ENCODE results near the gene CCDC87. TPM values are rescaled to one million over a fixed set of nuclear protein-coding genes. Genes with fewer than 3 reads are reported as not detected.

CCDC87 gene
- total and polyA plus RNA-seq, 2 of the 8 experiments (the other 6 are each of a cell fraction or from before 2014, with no cell fraction given): 0.32 to 0.99 TPM

GRCh38 chr11:66564984-66565383 is 27.9 kb downstream of the CCDC87 start:
- no peaks in the 10 kb centered on the region for H3K79me1 ChIP-seq (ENCODE audit: low read depth, low read length)
- H3K27me3 ChIP-seq (replicated peaks in 1 of 4; ENCODE audit: control insufficient read depth in 3 of 4, extremely low read depth in 1 of 4, insufficient read depth in 3 of 4, low read length in 3 of 4): no peaks in the 10 kb centered on the region
- H3K79me2 ChIP-seq (ENCODE audit: control insufficient read depth in 1 of 2, insufficient read depth in 2 of 2, low read length in 2 of 2): no peaks in the 10 kb centered on the region
- no peak overlapping the region for H2BK5ac ChIP-seq (ENCODE audit: low read depth, low read length)
- no peak overlapping the region for H3K18ac ChIP-seq (ENCODE audit: extremely low read depth, low read length)
- no peak for FAIRE-seq
- CTCF ChIA-PET (ENCODE audit: partially characterized antibody): interaction anchor here (0.9 kb wide), 1 partner anchor 274 kb away, joined by 3 read pairs; no protein-coding TSS in a partner anchor
- H2BK120ac ChIP-seq (replicated peaks; ENCODE audit: low read depth, low read length): no peak overlapping the region
- H3K4me2 ChIP-seq (ENCODE audit: insufficient read depth in 1 of 2, low read depth in 2 of 2, low read length in 2 of 2): no peak overlapping the region
- H2BK15ac ChIP-seq (ENCODE audit: low read length): no peak overlapping the region
- no peaks in the 10 kb centered on the region for H4K20me1 ChIP-seq (replicated peaks in 1 of 2; ENCODE audit: control insufficient read depth in 1 of 2, insufficient read depth in 2 of 2, low read length in 2 of 2)
- no peak overlapping the region for H3K9ac ChIP-seq (replicated peaks in 1 of 4; ENCODE audit: extremely low read depth in 1 of 4, low read depth in 3 of 4, low read length in 3 of 4)
- H4K5ac ChIP-seq (ENCODE audit: insufficient read length, low read depth, low read length): no peak overlapping the region
- no peaks in the 10 kb centered on the region for H3K9me3 ChIP-seq (ENCODE audit: insufficient read depth in 2 of 2, low read depth in 1 of 2, low read length in 1 of 2)
- 89% methylated on average over 5 of the region's 5 CpGs; no CpG with 5 or more reads in 1 of the 2 experiments for WGBS, 2 experiments (ENCODE audit: extremely low coverage in 1 of 2, insufficient coverage in 1 of 2, insufficient read length in 1 of 2, insufficient replicate concordance in 2 of 2, low coverage in 1 of 2, low lambda C conversion rate in 2 of 2, missing lambda C conversion rate in 1 of 2)
- no peak overlapping the region for H3K14ac ChIP-seq (ENCODE audit: insufficient read length)
- no peak overlapping the region for H3K27ac ChIP-seq (ENCODE audit: low read depth, low read length)
- no peak overlapping the region for H2AFZ ChIP-seq (ENCODE audit: low read length)
- H4K8ac ChIP-seq (ENCODE audit: extremely low read depth, insufficient read depth, low read length): no peak overlapping the region
- peaks cover 10 to 31% (median 30%) of the 10 kb centered on the region in 4 experiments for H3K36me3 ChIP-seq (ENCODE audit: control insufficient read depth in 2 of 4, insufficient read depth in 4 of 4, low read length in 3 of 4)
- no peak overlapping the region for H2AK5ac ChIP-seq (ENCODE audit: low read depth, low read length)
- POLR2A ChIA-PET (ENCODE audit: partially characterized antibody): interaction anchor here (0.7 to 7.4 kb wide), 8 partner anchors 11 to 127 kb away, joined by 3 to 54 read pairs (median 5); partner anchors contain the start of genes ACTN3, RBM14, RBM4 and ZDHHC24
- no peak overlapping the region for H3K4ac ChIP-seq (replicated peaks; ENCODE audit: insufficient read length, low read depth, low read length)
- H4K91ac ChIP-seq (replicated peaks; ENCODE audit: insufficient read length, low read length): no peak overlapping the region
- DNase-seq (ENCODE audit: low read depth in 1 of 2, low spot score in 2 of 2): no peak
- no peak overlapping the region for H2BK12ac ChIP-seq (ENCODE audit: low read depth, low read length)
- H3K4me1 ChIP-seq (replicated peaks in 1 of 4; ENCODE audit: control insufficient read depth in 3 of 4, insufficient read depth in 4 of 4, low read length in 3 of 4): peaks cover 2 to 8% (median 3%) of the 10 kb centered on the region in 4 experiments; a peak in 4 of 7 replicates
- no peak overlapping the region for H3K56ac ChIP-seq (replicated peaks; ENCODE audit: insufficient read length, low read depth, low read length)
- no peak overlapping the region for H2BK20ac ChIP-seq (ENCODE audit: low read length)
- H3K4me3 ChIP-seq (ENCODE audit: extremely low read depth in 1 of 4, insufficient read depth in 2 of 4, low read depth in 3 of 4, low read length in 4 of 4): no peak overlapping the region
- H3K23me2 ChIP-seq (ENCODE audit: low read depth, low read length): no peaks in the 10 kb centered on the region
- H3K23ac ChIP-seq (ENCODE audit: insufficient read length): no peak overlapping the region
- TF ChIP-seq KDM5A (IDR thresholded peaks at IDR 0.05; ENCODE audit: low read length) (no peak), CREB1 (IDR thresholded peaks at IDR 0.05) (no peak), EP300 (IDR thresholded peaks at IDR 0.05; ENCODE audit: borderline replicate concordance in 1 of 2, low read depth in 2 of 2, low read length in 2 of 2) (no peak), ZNF274 (IDR thresholded peaks at IDR 0.05; ENCODE audit: borderline replicate concordance, extremely low read depth, low read length) (no peak)
